GM19193 (cell line): Measurements from ENCODE around the gene WDR64.

Experiments
- POLR2A ChIP-seq: IDR thresholded peaks from 4 replicates; pipeline ENCODE4 v1.6.1; 2011; ENCODE audit not compliant: insufficient read depth, insufficient read length; ENCODE audit errors: extremely low read depth

WDR64 gene

GRCh38 chr1:241734533-241734932, 82.5 kb downstream of the WDR64 start:
- TF ChIP-seq POLR2A, result no peak

DNA sequence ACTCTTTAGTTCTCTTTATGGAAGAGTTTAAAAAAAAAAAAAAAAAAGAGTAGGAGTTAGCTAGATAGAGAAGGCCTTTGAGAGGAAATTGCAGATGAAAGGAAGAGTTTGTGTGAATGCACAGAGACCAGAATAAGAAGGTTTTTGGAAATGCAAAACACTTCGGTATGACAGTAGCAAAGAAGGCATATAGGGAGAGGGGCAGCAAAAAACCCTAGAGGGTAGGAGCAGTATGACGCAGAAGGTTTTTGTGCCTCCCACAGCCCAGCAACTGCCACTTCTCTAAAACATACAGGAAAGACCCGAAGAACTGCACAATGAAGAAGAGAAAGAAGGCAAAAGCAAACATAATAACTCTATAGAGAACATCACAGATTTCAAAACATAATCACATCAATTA, 84.3 kb downstream of the WDR64 start:
- no peak for TF ChIP-seq POLR2A

- TF ChIP-seq POLR2A, result no peak
These were observed 86.4 kb downstream of the WDR64 start for GRCh38 chr1:241738284-241739078.

GRCh38 chr1:241742084-241742483, 90.0 kb downstream of the WDR64 start:
- no peak for TF ChIP-seq POLR2A

DNA sequence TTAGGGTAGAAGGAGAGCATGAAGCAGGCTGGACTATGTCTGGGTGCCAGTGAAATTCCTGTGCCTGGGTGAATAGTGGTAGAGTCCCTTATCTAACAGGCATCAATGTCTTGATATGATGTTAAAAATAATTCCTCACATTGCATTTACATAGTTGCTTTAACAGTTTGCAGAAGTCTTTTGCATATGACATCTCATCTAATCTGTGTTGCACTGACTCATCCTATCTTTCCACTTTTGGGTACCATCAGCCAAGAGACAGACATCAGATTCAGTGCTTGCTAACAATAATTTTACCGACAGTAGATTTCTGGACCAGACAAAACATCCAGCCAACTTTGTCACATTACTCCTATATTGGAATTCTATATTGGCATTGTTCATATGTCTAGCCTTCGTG, 92.5 kb downstream of the WDR64 start:
- no peak for TF ChIP-seq POLR2A

DNA sequence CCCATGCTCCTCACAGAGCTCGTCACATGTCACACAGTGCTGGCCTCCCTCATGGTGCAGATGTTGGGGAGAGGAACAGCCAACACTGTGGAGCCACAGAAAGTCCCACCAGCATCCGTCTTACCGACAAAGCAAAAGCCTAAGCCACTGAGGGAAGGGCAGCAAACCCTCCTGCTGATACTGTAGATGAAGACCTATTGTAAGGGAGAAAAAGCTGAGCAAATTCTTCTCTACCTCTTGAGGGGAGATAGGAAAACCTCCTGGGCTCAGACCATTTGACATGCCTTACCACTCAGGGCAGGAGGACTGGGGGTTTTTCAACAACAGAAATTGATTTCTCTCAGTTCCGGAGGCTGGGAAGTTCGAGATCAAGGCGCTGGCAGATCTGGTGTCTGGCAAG, 95.9 kb downstream of the WDR64 start:
- no peak for TF ChIP-seq POLR2A

- no peak for TF ChIP-seq POLR2A
These were observed 97.2 kb downstream of the WDR64 start for GRCh38 chr1:241749041-241749944.

- TF ChIP-seq POLR2A, result no peak
These were observed 98.0 kb downstream of the WDR64 start for GRCh38 chr1:241749945-241750695.

DNA sequence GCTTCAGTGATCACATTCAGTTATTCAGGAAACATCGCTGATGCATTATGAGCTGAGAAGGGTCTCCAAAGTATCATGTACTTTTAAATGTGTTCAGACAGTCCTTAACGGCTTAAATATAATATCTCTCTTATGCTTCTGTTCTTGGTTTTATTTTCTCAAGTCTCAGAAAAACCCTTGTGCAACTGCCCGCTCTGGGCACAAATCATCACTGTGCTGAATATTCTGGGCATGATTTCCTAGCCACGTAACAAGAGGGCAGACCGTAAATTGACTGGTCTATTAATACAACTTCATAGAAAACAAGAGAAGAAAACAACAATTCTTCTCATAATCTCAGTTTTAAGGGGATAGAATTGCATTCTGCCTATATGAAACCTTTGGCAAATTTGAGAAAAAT, 99.4 kb downstream of the WDR64 start:
- no peak for TF ChIP-seq POLR2A

- TF ChIP-seq POLR2A, result no peak
These were observed 110.7 kb downstream of the WDR64 start for GRCh38 chr1:241762713-241763339.

DNA sequence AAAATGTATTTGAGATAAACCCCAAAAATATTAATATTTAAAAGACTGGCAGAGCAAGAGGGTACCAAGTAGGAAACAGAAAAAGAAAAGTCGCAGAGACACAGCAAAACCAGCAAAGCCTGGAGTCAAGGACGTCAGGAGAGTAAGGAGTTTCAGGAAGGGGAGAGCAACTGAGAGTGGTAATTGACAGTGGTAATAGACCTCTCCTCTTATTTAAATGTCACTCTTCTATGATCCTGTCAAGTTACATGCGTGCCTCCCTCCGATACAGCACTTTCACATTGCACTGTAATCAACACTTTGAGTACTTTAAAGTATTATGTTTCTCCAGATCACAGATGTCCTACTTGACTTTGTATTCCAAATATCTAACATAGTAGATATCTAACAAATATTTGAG, 113.3 kb downstream of the WDR64 start:
- TF ChIP-seq POLR2A, result no peak

- no peak for TF ChIP-seq POLR2A
These were observed 115.7 kb downstream of the WDR64 start for GRCh38 chr1:241767737-241768136.

DNA sequence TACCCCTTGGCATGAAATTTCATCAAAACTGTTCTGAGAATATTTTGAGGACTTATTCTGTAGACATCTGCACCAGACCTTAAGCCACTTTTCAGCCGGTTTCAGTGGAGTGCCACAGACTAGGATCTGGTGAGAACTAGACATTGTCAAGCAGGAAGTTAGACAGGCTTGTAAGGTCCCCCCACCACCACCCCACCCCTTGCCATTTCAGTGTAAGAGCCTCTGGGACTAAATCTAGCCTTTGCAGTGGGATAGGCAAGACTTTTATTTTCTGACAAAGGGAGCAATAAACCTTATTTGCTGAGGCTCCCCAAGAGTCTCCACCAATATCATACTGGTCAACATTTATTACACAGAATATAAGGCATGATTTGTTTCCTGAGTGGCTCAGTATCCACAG, 118.0 kb downstream of the WDR64 start:
- no peak for TF ChIP-seq POLR2A

DNA sequence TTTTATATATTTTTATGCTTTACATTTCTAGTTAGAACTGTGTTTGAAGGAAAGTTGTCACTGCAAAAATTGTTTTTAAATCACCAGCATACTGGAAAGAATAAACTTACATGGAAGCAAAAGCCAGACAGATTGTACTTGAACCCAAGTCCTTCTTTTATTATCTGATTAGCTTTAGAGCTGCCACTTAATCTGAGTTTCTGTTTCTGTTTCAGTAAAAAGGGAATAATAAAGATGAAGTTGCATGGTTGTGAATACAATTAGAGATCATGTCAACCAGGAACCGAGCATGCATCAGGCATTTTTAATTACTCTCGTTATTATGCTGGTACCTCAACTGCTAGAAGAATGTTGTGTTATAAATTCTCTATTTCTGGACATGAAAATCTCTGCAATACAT, 119.0 kb downstream of the WDR64 start:
- no peak for TF ChIP-seq POLR2A
